Spleen (tissue), 7 donors: ENCODE results near the gene ARHGEF12.

Experiments used
- CTCF ChIP-seq, 11 experiments: fragments of 200-600 bp in 7 of 11; fragments of 450-650 bp in 4 of 11; sonication (generic) in 4 of 11; IDR thresholded peaks in 8 of 11; conservative IDR thresholded peaks in 3 of 11; 1 replicate in 7 of 11; 2 replicates in 4 of 11; pipeline versions ENCODE4 v1.4.0 to v1.8.0; 2016 to 2021; ENCODE audit warnings: antibody characterized with exemption in 11 of 11, inconsistent platforms in 4 of 11, mild to moderate bottlenecking in 1 of 11
- POLR2A ChIP-seq, 3 donors: fragments of 450-650 bp; IDR thresholded peaks; one replicate each; pipeline ENCODE4 v1.5.1; 2017; ENCODE audit warnings: antibody characterized with exemption in 3 of 3, mild to moderate bottlenecking in 1 of 3
- donor health status: DM: no; HTN: no; CAD: no; lungs with moderate emphysema.
- donor health status: DM: no; HTN: no; CAD: no.
- donor health status: DM: no; HTN: no; CAD: no.

- no peak for TF ChIP-seq CTCF (IDR thresholded peaks at IDR 0.05 in 8 of 11, conservative IDR thresholded peaks at IDR 0.05 in 3 of 11)
- no peak for TF ChIP-seq POLR2A (IDR thresholded peaks at IDR 0.05)
These were observed 40.5 kb downstream of the ARHGEF12 start for GRCh38 chr11:120376547-120377182.
